Measurements from ENCODE around the gene PLEKHM2.
A peak's percentile ranks its signal among the peaks of the same experiment; 100 is the strongest.

PLEKHM2 gene

DNA sequence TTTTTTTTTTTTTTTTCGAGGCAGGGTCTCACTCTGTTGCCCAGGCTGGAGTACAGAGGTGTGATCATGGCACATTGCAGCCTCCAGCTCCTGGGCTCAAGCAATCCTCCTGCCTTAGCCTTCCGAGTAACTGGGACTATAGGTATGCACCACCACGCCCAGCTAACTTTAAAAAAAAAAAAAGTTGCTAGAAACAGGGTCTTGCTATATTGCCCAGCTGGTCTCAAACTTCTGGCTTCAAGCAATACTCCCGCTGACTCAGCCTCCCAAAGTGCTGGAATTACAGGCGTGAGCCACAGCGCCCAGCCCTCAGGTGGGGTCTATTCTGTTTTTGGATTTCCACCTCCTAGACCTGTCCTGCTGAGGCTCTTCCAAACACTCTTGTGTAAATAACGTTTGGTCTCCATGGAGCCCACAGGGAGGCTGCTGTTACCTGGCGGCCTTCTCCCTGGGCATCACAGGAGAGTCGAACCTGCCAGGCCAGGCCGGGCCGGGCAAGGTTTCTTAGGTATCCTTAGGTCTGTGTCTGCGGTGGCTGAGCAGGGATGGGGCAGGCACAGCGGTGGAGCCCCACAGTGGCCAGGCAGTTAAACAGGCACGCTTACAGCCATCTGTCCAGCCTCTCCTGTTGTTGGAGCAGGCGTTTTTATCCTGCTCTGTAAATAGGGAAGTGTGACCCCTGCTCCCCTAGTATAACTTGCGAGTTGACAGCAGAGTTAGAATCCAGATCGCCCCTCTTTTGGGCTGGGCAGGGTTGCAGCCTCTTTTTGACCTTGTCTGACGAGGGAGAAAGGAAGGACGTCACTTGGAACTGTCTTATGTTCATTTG lies 18.8 kb downstream of the PLEKHM2 start:
- Histone ChIP-seq H2AFZ (ENCODE audit: low read length, unreplicated experiment) (peak overlapping the region; percentile 48), H3K79me2 (ENCODE audit: control insufficient read depth, insufficient read depth, low read length, unreplicated experiment) (peaks cover 53% of the 10 kb centered on the region), H3K4me1 (ENCODE audit: control insufficient read depth, insufficient read depth, low read length, unreplicated experiment) (peaks cover 18% of the 10 kb centered on the region), H3K27me3 (ENCODE audit: insufficient read depth, low read length) (no peaks in the 10 kb centered on the region), H3K27ac (ENCODE audit: low read depth, low read length) (peak overlapping the region; percentile 89), H3K4me3 (ENCODE audit: low read depth, low read length) (peak overlapping the region; percentile 57), H3K36me3 (ENCODE audit: insufficient read depth, low read length) (peaks cover 6% of the 10 kb centered on the region; the same call in 1 of the 2 replicates)

DNA sequence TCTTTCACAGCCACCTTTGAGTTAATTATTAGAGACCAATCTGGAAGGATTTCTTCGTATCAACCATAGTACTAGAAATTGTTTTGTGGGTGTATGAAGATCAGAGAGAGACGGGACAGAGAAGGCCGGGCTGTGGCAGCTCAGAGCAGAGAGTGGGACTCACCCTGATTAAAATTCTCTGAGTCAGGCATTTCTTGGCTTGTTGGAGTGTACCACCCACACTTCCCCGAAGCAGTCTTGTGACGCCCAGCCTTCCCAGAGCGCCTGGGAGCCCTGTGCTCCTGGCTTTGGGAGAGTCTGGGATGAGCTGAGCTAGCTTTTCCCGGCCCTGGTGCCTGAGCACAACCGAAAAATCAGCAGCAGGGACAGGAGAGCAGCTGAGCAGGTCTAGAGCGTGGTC lies 19.4 kb downstream of the PLEKHM2 start:
- H3K4me1 ChIP-seq (ENCODE audit: control insufficient read depth, insufficient read depth, low read length, unreplicated experiment), result peaks cover 18% of the 10 kb centered on the region
- H3K27me3 ChIP-seq (ENCODE audit: insufficient read depth, low read length), result no peaks in the 10 kb centered on the region
- peaks cover 6% of the 10 kb centered on the region; the same call in 1 of the 2 replicates for H3K36me3 ChIP-seq (ENCODE audit: insufficient read depth, low read length)
- H3K27ac ChIP-seq (ENCODE audit: low read depth, low read length), result peak overlapping the region; percentile 89
- H2AFZ ChIP-seq (ENCODE audit: low read length, unreplicated experiment), result peak overlapping the region; percentile 48
- peak overlapping the region; percentile 57 for H3K4me3 ChIP-seq (ENCODE audit: low read depth, low read length)
- peaks cover 58% of the 10 kb centered on the region for H3K79me2 ChIP-seq (ENCODE audit: control insufficient read depth, insufficient read depth, low read length, unreplicated experiment)

DNA sequence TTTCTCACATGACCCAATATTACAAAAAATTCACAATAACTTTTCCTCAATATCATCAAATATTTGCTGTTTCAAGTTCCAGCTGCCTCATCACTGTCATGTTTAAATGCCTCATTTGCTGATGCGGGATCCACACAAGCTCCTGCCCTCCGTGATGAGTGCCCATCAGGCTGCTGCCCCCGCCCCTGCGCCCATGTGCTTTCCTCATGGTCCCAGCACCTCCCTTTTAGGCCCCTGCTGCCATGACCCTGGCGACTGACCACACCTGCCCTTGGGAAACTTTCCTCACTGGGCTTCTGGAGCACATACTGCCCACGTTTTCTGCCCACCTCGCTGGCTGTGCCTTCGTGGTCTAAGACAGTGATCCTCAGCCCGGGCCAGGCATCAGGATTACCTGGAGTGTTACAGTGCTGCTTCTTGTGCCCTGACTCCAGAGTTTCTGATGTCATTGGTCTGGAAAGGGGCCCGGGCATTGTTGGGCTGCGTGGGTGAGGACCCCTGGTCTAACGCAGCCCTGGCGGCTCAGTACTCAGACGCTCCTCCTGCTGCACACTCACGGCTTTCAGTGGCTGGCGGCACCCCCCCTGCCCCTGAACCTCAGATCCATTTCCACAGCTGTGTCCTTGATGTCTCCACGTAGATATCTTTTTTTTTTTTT lies 20.5 kb downstream of the PLEKHM2 start:
- Histone ChIP-seq H3K4me3 (ENCODE audit: low read depth, low read length) (no peak overlapping the region), H3K27ac (ENCODE audit: low read depth, low read length) (peak overlapping the region; percentile 89), H3K27me3 (ENCODE audit: insufficient read depth, low read length) (no peaks in the 10 kb centered on the region), H3K79me2 (ENCODE audit: control insufficient read depth, insufficient read depth, low read length, unreplicated experiment) (peaks cover 68% of the 10 kb centered on the region), H3K36me3 (ENCODE audit: insufficient read depth, low read length) (peaks cover 6% of the 10 kb centered on the region; the same call in 1 of the 2 replicates), H2AFZ (ENCODE audit: low read length, unreplicated experiment) (no peak overlapping the region), H3K4me1 (ENCODE audit: control insufficient read depth, insufficient read depth, low read length, unreplicated experiment) (peaks cover 18% of the 10 kb centered on the region)

DNA sequence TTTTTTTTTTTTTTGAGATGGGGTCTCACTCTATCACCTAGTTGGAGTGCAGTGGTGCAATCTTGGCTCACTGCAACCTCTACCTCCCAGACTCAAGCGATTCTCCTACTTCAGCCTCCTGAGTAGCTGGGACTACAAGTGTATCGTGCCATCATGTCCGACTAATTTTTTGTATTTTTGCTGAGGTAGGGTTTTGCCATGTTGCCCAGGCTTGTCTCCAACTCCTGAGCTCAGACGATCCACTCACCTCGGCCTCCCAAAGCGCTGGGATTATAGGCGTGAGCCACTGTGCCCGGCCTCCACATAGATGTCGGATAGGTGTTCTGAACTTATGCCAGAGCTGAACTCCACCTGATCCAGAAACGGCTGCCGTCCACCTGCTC lies 21.1 kb downstream of the PLEKHM2 start:
- no peak overlapping the region for H3K27ac ChIP-seq (ENCODE audit: low read depth, low read length)

DNA sequence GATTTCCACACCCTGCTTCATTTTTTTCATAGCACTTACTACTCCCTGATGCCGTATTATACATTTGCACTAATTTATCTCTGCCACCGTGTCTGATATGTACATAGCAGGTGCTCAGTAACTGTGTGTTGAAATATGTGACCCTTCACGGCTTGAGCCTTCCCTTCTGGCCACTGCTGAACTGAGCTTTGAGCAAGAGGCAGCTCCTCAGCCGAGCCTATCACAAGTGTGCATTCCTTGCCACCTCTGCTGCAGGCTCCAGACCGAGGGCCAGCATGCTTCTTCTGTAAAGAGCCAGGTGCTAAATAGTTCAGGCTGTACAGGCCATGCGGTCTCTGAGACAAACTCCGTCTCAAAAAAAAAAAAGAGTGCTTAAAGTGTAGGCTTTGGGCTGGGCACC lies 22.6 kb downstream of the PLEKHM2 start:
- Histone ChIP-seq H3K4me3 (ENCODE audit: low read depth, low read length) (no peak overlapping the region), H3K27ac (ENCODE audit: low read depth, low read length) (no peak overlapping the region), H3K27me3 (ENCODE audit: insufficient read depth, low read length) (no peaks in the 10 kb centered on the region), H3K36me3 (ENCODE audit: insufficient read depth, low read length) (peaks cover 6% of the 10 kb centered on the region; the same call in 1 of the 2 replicates), H3K79me2 (ENCODE audit: control insufficient read depth, insufficient read depth, low read length, unreplicated experiment) (peaks cover 72% of the 10 kb centered on the region), H2AFZ (ENCODE audit: low read length, unreplicated experiment) (no peak overlapping the region), H3K4me1 (ENCODE audit: control insufficient read depth, insufficient read depth, low read length, unreplicated experiment) (peaks cover 18% of the 10 kb centered on the region)

More for the DNA sequence above, 21.1 kb downstream of the PLEKHM2 start:
- Histone ChIP-seq H3K27me3 (ENCODE audit: insufficient read depth, low read length) (no peaks in the 10 kb centered on the region), H2AFZ (ENCODE audit: low read length, unreplicated experiment) (no peak overlapping the region), H3K36me3 (ENCODE audit: insufficient read depth, low read length) (peaks cover 6% of the 10 kb centered on the region; the same call in 1 of the 2 replicates), H3K79me2 (ENCODE audit: control insufficient read depth, insufficient read depth, low read length, unreplicated experiment) (peaks cover 67% of the 10 kb centered on the region), H3K4me3 (ENCODE audit: low read depth, low read length) (no peak overlapping the region), H3K4me1 (ENCODE audit: control insufficient read depth, insufficient read depth, low read length, unreplicated experiment) (peaks cover 18% of the 10 kb centered on the region)

GRCh38 chr1:15707239-15707925 lies 23.3 kb downstream of the PLEKHM2 start:
- peaks cover 6% of the 10 kb centered on the region; the same call in 1 of the 2 replicates for H3K36me3 ChIP-seq (ENCODE audit: insufficient read depth, low read length)
- peaks cover 73% of the 10 kb centered on the region for H3K79me2 ChIP-seq (ENCODE audit: control insufficient read depth, insufficient read depth, low read length, unreplicated experiment)
- H3K27me3 ChIP-seq (ENCODE audit: insufficient read depth, low read length), result no peaks in the 10 kb centered on the region
- H3K4me3 ChIP-seq (ENCODE audit: low read depth, low read length), result no peak overlapping the region
- H3K27ac ChIP-seq (ENCODE audit: low read depth, low read length), result no peak overlapping the region
- H2AFZ ChIP-seq (ENCODE audit: low read length, unreplicated experiment), result no peak overlapping the region
- peaks cover 18% of the 10 kb centered on the region for H3K4me1 ChIP-seq (ENCODE audit: control insufficient read depth, insufficient read depth, low read length, unreplicated experiment)

DNA sequence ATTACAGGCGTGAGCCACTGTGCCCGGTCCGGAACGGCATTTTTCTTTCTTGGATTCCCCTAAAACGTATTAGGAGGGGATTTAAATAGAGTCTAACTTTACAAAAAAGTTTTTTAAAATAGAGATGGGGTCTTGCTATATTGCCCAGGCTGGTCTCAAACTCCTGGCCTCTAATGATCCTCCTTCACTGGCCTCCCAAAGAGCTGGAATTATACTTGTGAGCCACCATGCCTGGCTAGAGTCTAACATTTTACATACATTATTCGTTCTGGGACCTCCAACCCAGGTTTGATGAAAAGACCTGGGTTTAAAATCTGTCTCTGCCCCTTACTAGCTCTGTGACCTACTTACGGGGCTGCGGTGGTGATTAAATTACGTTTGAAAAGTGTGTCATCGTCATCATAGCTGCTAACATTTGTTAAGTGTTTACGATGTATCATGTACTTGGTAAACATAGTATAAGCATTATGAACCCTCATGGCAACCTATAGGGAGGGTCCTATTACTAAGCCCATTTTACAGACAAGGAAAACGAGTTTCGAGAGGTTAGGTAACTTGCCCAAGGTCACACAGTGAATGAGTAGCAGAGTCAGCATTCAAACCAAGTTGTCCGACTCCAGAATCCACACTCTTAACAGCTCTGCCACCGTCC lies 24.5 kb downstream of the PLEKHM2 start:
- Histone ChIP-seq H2AFZ (ENCODE audit: low read length, unreplicated experiment) (no peak overlapping the region), H3K4me3 (ENCODE audit: low read depth, low read length) (no peak overlapping the region), H3K36me3 (ENCODE audit: insufficient read depth, low read length) (peaks cover 6% of the 10 kb centered on the region; the same call in 1 of the 2 replicates), H3K79me2 (ENCODE audit: control insufficient read depth, insufficient read depth, low read length, unreplicated experiment) (peaks cover 73% of the 10 kb centered on the region), H3K27ac (ENCODE audit: low read depth, low read length) (no peak overlapping the region), H3K27me3 (ENCODE audit: insufficient read depth, low read length) (no peaks in the 10 kb centered on the region), H3K4me1 (ENCODE audit: control insufficient read depth, insufficient read depth, low read length, unreplicated experiment) (peaks cover 10% of the 10 kb centered on the region)

GRCh38 chr1:15709226-15709625 lies 25.1 kb downstream of the PLEKHM2 start:
- H3K79me2 ChIP-seq (ENCODE audit: control insufficient read depth, insufficient read depth, low read length, unreplicated experiment), result peaks cover 68% of the 10 kb centered on the region
- no peak overlapping the region for H3K4me3 ChIP-seq (ENCODE audit: low read depth, low read length)
- no peak overlapping the region for H2AFZ ChIP-seq (ENCODE audit: low read length, unreplicated experiment)
- no peaks in the 10 kb centered on the region for H3K27me3 ChIP-seq (ENCODE audit: insufficient read depth, low read length)
- no peak overlapping the region for H3K27ac ChIP-seq (ENCODE audit: low read depth, low read length)
- peaks cover 6% of the 10 kb centered on the region; the same call in 1 of the 2 replicates for H3K36me3 ChIP-seq (ENCODE audit: insufficient read depth, low read length)
- H3K4me1 ChIP-seq (ENCODE audit: control insufficient read depth, insufficient read depth, low read length, unreplicated experiment), result peaks cover 4% of the 10 kb centered on the region

DNA sequence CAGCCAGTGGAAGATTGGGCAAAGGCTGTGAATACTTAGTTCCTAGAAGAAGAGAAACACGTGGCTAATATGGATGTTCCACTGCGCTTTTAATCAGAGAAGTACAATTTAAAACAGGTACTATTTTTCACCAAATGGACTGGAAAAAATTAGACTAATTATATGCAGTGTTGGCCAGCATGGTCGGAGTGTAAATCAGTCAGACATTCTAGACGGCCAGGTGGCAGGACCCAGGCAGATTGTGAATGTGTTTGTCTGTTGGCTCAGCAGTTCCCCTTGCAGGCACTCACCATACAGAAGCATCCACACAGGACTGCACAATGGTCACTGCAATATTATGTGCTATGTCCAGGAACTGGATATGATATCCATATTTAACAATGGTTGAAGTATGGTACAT lies 28.0 kb downstream of the PLEKHM2 start:
- H3K79me2 ChIP-seq (ENCODE audit: control insufficient read depth, insufficient read depth, low read length, unreplicated experiment), result peaks cover 44% of the 10 kb centered on the region
- H3K4me3 ChIP-seq (ENCODE audit: low read depth, low read length), result no peak overlapping the region
- no peaks in the 10 kb centered on the region for H3K4me1 ChIP-seq (ENCODE audit: control insufficient read depth, insufficient read depth, low read length, unreplicated experiment)
- no peak overlapping the region for H3K27ac ChIP-seq (ENCODE audit: low read depth, low read length)
- H3K36me3 ChIP-seq (ENCODE audit: insufficient read depth, low read length), result no peaks in the 10 kb centered on the region
- no peak overlapping the region for H2AFZ ChIP-seq (ENCODE audit: low read length, unreplicated experiment)
- H3K27me3 ChIP-seq (ENCODE audit: insufficient read depth, low read length), result no peaks in the 10 kb centered on the region
